ENCODE data around the gene GALNT10.

GRCh38 chr5:154373729-154374179 is 183.2 kb downstream of the GALNT10 start:
- TF ChIP-seq ZFP30 (CRISPR knock-in tag; IDR thresholded peaks at IDR 0.05) (no peak), PATZ1 (CRISPR knock-in tag; IDR thresholded peaks at IDR 0.05; ENCODE audit: borderline replicate concordance) (no peak), POU6F1 (CRISPR knock-in tag; IDR thresholded peaks at IDR 0.05; ENCODE audit: borderline replicate concordance, low read depth) (no peak), BACH2 (CRISPR knock-in tag; IDR thresholded peaks at IDR 0.05; ENCODE audit: borderline replicate concordance) (no peak), ZFP3 (CRISPR knock-in tag; IDR thresholded peaks at IDR 0.05) (no peak), SNAI2 (CRISPR knock-in tag; IDR thresholded peaks at IDR 0.05) (no peak), CREB5 (CRISPR knock-in tag; IDR thresholded peaks at IDR 0.05; ENCODE audit: low read depth) (no peak), OSR1 (CRISPR knock-in tag; IDR thresholded peaks at IDR 0.05) (no peak), CSDC2 (CRISPR knock-in tag; IDR thresholded peaks at IDR 0.05) (no peak), ARNTL (CRISPR knock-in tag; IDR thresholded peaks at IDR 0.05; ENCODE audit: borderline replicate concordance, low read depth) (no peak), TCF4 (CRISPR knock-in tag; IDR thresholded peaks at IDR 0.05; ENCODE audit: borderline replicate concordance) (no peak), RARB (CRISPR knock-in tag; IDR thresholded peaks at IDR 0.05) (no peak), ESRRG (CRISPR knock-in tag; IDR thresholded peaks at IDR 0.05) (no peak)
- TF ChIP-seq, protein P1, sequence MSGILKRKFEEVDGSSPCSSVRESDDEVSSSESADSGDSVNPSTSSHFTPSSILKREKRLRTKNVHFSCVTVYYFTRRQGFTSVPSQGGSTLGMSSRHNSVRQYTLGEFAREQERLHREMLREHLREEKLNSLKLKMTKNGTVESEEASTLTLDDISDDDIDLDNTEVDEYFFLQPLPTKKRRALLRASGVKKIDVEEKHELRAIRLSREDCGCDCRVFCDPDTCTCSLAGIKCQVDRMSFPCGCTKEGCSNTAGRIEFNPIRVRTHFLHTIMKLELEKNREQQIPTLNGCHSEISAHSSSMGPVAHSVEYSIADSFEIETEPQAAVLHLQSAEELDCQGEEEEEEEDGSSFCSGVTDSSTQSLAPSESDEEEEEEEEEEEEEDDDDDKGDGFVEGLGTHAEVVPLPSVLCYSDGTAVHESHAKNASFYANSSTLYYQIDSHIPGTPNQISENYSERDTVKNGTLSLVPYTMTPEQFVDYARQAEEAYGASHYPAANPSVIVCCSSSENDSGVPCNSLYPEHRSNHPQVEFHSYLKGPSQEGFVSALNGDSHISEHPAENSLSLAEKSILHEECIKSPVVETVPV (CRISPR knock-in tag; IDR thresholded peaks at IDR 0.05) = no peak
